GM23338 (cell line): ENCODE data around the gene VGLL4. TPM values are rescaled to one million over a fixed set of nuclear protein-coding genes. Genes with fewer than 3 reads are reported as not detected.
A peak's percentile ranks its signal among the peaks of the same experiment; 100 is the strongest.

Experiments
- ATAC-seq: fragments of 200-7000 bp; cut with Tn5 transposase; 3 replicates; pipeline ENCODE4 v1.9.1; 2020
- DNase-seq: peaks from one replicate; pipeline ENCODE4 v3.0.0-alpha.2; 2015; ENCODE audit warnings: low spot score
- H2AFZ ChIP-seq: fragments of 200-600 bp; sonication (generic); 2 replicates; pipeline ENCODE4 v1.8.0; 2016; ENCODE audit warnings: antibody characterized with exemption, mild to moderate bottlenecking, moderate library complexity
- H3F3A ChIP-seq: fragments of 200-600 bp; sonication (generic); replicated peaks from 2 replicates; pipeline ENCODE4 v1.8.0; 2017; ENCODE audit warnings: antibody characterized with exemption, mixed run types, low read depth
- H3K27ac ChIP-seq: fragments of 200-600 bp; sonication (generic); 2 replicates; pipeline ENCODE4 v1.6.1; 2016; ENCODE audit warnings: low read depth
- H3K27me3 ChIP-seq: fragments of 200-600 bp; sonication (generic); 2 replicates; pipeline ENCODE4 v1.8.0; 2016; ENCODE audit warnings: mild to moderate bottlenecking, mixed run types, moderate library complexity; ENCODE audit not compliant: insufficient read depth
- H3K36me3 ChIP-seq: fragments of 200-600 bp; sonication (generic); 2 replicates; pipeline ENCODE4 v1.8.0; 2016; ENCODE audit warnings: mild to moderate bottlenecking; ENCODE audit not compliant: insufficient read depth
- H3K4me1 ChIP-seq: fragments of 200-600 bp; sonication (generic); 2 replicates; pipeline ENCODE4 v1.8.0; 2016; ENCODE audit warnings: mild to moderate bottlenecking, moderate library complexity; ENCODE audit not compliant: insufficient read depth
- H3K4me2 ChIP-seq: fragments of 200-600 bp; sonication (generic); 2 replicates; pipeline ENCODE4 v1.7.1; 2017; ENCODE audit warnings: mixed run types
- H3K4me3 ChIP-seq: fragments of 200-600 bp; sonication (generic); 2 replicates; pipeline ENCODE4 v1.6.1; 2016; ENCODE audit warnings: mixed run types
- H3K79me2 ChIP-seq: fragments of 200-600 bp; sonication (generic); replicated peaks from 2 replicates; pipeline ENCODE4 v1.8.0; 2017; ENCODE audit warnings: mild to moderate bottlenecking; ENCODE audit not compliant: insufficient read depth
- H3K9me2 ChIP-seq: fragments of 200-600 bp; sonication (generic); 2 replicates; pipeline ENCODE4 v1.8.0; 2017; ENCODE audit not compliant: insufficient read depth
- H4K20me1 ChIP-seq: fragments of 200-600 bp; sonication (generic); replicated peaks from 2 replicates; pipeline ENCODE4 v1.8.0; 2017; ENCODE audit warnings: mild to moderate bottlenecking; ENCODE audit not compliant: insufficient read depth
- H3K27ac Mint-ChIP-seq: 2 replicates; pipeline ENCODE4 v1.8.0; 2020; ENCODE audit warnings: inconsistent platforms, mild to moderate bottlenecking, moderate library complexity, mixed read lengths
- H3K27me3 Mint-ChIP-seq: 3 replicates; pipeline ENCODE4 v1.8.0; 2022; ENCODE audit warnings: low read depth, mild to moderate bottlenecking, moderate library complexity, mixed read lengths, inconsistent platforms; ENCODE audit not compliant: insufficient read depth, poor library complexity
- H3K36me3 Mint-ChIP-seq: 3 replicates; pipeline ENCODE4 v1.8.0; 2021; ENCODE audit warnings: low read depth, mild to moderate bottlenecking, inconsistent platforms, moderate library complexity, mixed read lengths
- H3K4me1 Mint-ChIP-seq: 3 replicates; pipeline ENCODE4 v1.8.0; 2020; ENCODE audit warnings: mild to moderate bottlenecking, inconsistent platforms, mixed read lengths
- H3K4me3 Mint-ChIP-seq: 3 replicates; pipeline ENCODE4 v1.8.0; 2021; ENCODE audit warnings: moderate library complexity, mild to moderate bottlenecking, inconsistent platforms, mixed read lengths
- H3K9me3 Mint-ChIP-seq: 3 replicates; pipeline ENCODE4 v1.8.0; 2020; ENCODE audit warnings: moderate library complexity, mild to moderate bottlenecking, inconsistent platforms, mixed read lengths
- CREB1 ChIP-seq: fragments of 250-450 bp; sonication (Bioruptor Pico); IDR thresholded peaks from 2 replicates; pipeline ENCODE4 v1.5.0; 2020; ENCODE audit warnings: low read depth, mild to moderate bottlenecking, moderate library complexity
- CTCF ChIP-seq, 2 experiments: fragments of 200-600 bp in 1 of 2; sonication (generic) in 1 of 2; conservative IDR thresholded peaks; 2 replicates each; pipeline versions ENCODE4 v1.5.1 to v1.6.1; 2016 to 2017; ENCODE audit warnings: antibody characterized with exemption in 2 of 2, low read depth in 2 of 2, mild to moderate bottlenecking in 2 of 2, moderate library complexity in 1 of 2
- ETS1 ChIP-seq: IDR thresholded peaks from 2 replicates; pipeline ENCODE4 v1.6.1; 2016; ENCODE audit warnings: antibody characterized with exemption
- EZH2 ChIP-seq: fragments of 200-600 bp; sonication (generic); IDR thresholded peaks from one replicate; pipeline ENCODE4 v1.8.0; 2017; ENCODE audit warnings: antibody characterized with exemption, mild to moderate bottlenecking, low read depth; ENCODE audit not compliant: unreplicated experiment
- EZH2phosphoT487 ChIP-seq: fragments of 200-600 bp; sonication (generic); IDR thresholded peaks from one replicate; pipeline ENCODE4 v1.8.1; 2018; ENCODE audit warnings: antibody characterized with exemption; ENCODE audit not compliant: unreplicated experiment
- JUNB ChIP-seq: IDR thresholded peaks from one replicate; pipeline ENCODE4 v1.6.1; 2016; ENCODE audit warnings: antibody characterized with exemption; ENCODE audit not compliant: unreplicated experiment
- POLR2AphosphoS5 ChIP-seq: IDR thresholded peaks from 2 replicates; pipeline ENCODE4 v1.6.1; 2016; ENCODE audit warnings: antibody characterized with exemption, low read depth
- STAT1 ChIP-seq: IDR thresholded peaks from one replicate; pipeline ENCODE4 v1.6.1; 2016; ENCODE audit warnings: antibody characterized with exemption; ENCODE audit not compliant: unreplicated experiment
- ZNF331 ChIP-seq: fragments of 250-450 bp; sonication (Bioruptor Pico); IDR thresholded peaks from 2 replicates; pipeline ENCODE4 v1.5.0; 2020; ENCODE audit warnings: low read depth, mild to moderate bottlenecking, moderate library complexity
- long read RNA-seq: library from polyadenylated mRNA; unstranded; transcript quantifications from one replicate; pipeline ENCODE4 v2.0.0, GENCODE V29; 2020; ENCODE audit not compliant: unreplicated experiment
- polyA plus RNA-seq: library from polyadenylated mRNA; unstranded; fragments of >200 nt; fragmentation: Nextera tagmentation; extraction: Ambion mirVana; gene quantifications from 2 replicates; pipeline ENCODE4 v1.2.1, GENCODE V29; 2016
- total RNA-seq: library from RNA; depleted of rRNA; stranded (reverse); fragments of >200 nt; shearing (Covaris generic); gene quantifications from 2 replicates; pipeline ENCODE4 v1.2.3, GENCODE V29; 2014; rRNA removed

VGLL4 gene
- total RNA-seq (39.1 and 45.9 TPM in 2 replicates), polyA plus RNA-seq (20.8 and 23.2 TPM in 2 replicates)
- long read RNA-seq, transcript VGLL4-211 (5 exons, 1,377 nt), result major isoform, 7 of 14 reads
- long read RNA-seq, partial matches to known transcripts, result 0 of 14 reads
- long read RNA-seq, other reads (novel, unspliced or antisense), result 7 of 14 reads

GRCh38 chr3:11643605-11644087 is at the start of gene VGLL4:
Gene VGLL4, minus strand, starts transcription at chr3:11643915. Its CDS starts 397 bp downstream, at chr3:11643518.
- Mint-ChIP-seq H3K9me3 (no peaks in the 10 kb centered on the region), H3K27me3 (peaks cover 9% of the 10 kb centered on the region), H3K4me1 (peaks cover 29% of the 10 kb centered on the region), H3K36me3 (no peaks in the 10 kb centered on the region), H3K27ac (peak within 1 kb of the TSS; percentile 97), H3K4me3 (peak within 1 kb of the TSS; percentile 97)
- TF ChIP-seq JUNB (no peak), CREB1 (no peak), POLR2AphosphoS5 (peak; percentile 58), EZH2phosphoT487 (no peak), CTCF (conservative IDR thresholded peaks at IDR 0.05; ENCODE audit: low read depth in 2 of 2) (0 out of 4 replicates have a peak, but pooled peaks of 1 of the 2 experiments have one; percentile 21)
- Histone ChIP-seq H3K4me2 (peak within 1 kb of the TSS; percentile 73), H3K27ac (peak within 1 kb of the TSS; percentile 82), H3K36me3 (no peaks in the 10 kb centered on the region), H3K4me1 (peaks cover 4% of the 10 kb centered on the region), H3F3A (peaks cover 6% of the 10 kb centered on the region; the same call in 1 of the 2 replicates), H3K4me3 (peak within 1 kb of the TSS; percentile 83), H3K79me2 (peaks cover 37% of the 10 kb centered on the region), H2AFZ (peak within 1 kb of the TSS; percentile 12; the same call in 1 of the 2 replicates), H3K9me2 (no peaks in the 10 kb centered on the region), H3K27me3 (no peaks in the 10 kb centered on the region), H4K20me1 (no peaks in the 10 kb centered on the region)
- DNase-seq (peak; percentile 92), ATAC-seq (peak; percentile 92)

DNA sequence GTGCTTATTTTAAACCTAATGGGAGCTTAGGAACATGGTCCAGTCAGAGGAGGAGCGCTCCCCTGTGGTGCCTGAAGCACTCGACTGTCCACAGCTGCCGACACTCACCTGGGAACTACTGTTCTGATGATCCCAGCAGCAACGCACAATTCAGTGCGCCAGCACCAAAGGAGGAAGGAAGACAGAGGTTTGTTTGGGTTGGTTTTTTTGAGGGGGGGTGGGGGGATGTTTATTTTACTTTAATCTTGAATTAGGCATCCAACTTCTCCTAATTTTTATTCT is 48.8 kb upstream of the VGLL4 start:
- no peak overlapping the region for H3K27ac Mint-ChIP-seq
- H3K4me1 Mint-ChIP-seq, result peaks cover 28% of the 10 kb centered on the region
- H3K27me3 ChIP-seq, result no peaks in the 10 kb centered on the region
- H3K9me2 ChIP-seq, result no peaks in the 10 kb centered on the region
- no peak overlapping the region for H2AFZ ChIP-seq
- peaks cover 5% of the 10 kb centered on the region for H3K27me3 Mint-ChIP-seq
- no peak overlapping the region for H3K27ac ChIP-seq
- no peak overlapping the region for H3K4me3 Mint-ChIP-seq
- H3K36me3 ChIP-seq, result no peaks in the 10 kb centered on the region
- peaks cover 2% of the 10 kb centered on the region; the same call in 1 of the 3 replicates for H3K36me3 Mint-ChIP-seq
- H3K9me3 Mint-ChIP-seq, result no peaks in the 10 kb centered on the region
- no peak overlapping the region for H3K4me3 ChIP-seq
- H4K20me1 ChIP-seq, result no peaks in the 10 kb centered on the region
- ATAC-seq (peak; percentile 67), DNase-seq (peak; percentile 22)
- no peak overlapping the region for H3K4me2 ChIP-seq
- H3F3A ChIP-seq, result no peaks in the 10 kb centered on the region
- H3K79me2 ChIP-seq, result no peaks in the 10 kb centered on the region
- H3K4me1 ChIP-seq, result peaks cover 23% of the 10 kb centered on the region
- TF ChIP-seq CREB1 (no peak), STAT1 (no peak), JUNB (no peak), CTCF (conservative IDR thresholded peaks at IDR 0.05; ENCODE audit: low read depth in 2 of 2) (no peak), EZH2 (no peak), ZNF331 (CRISPR knock-in tag) (no peak), ETS1 (no peak)
